ENCODE measurements around the gene SLC6A5.
A peak's percentile ranks its signal among the peaks of the same experiment; 100 is the strongest.

The SLC6A5 gene

GRCh38 chr11:20658135-20658534 is 58.7 kb downstream of the SLC6A5 start:
- Histone ChIP-seq H3K9ac (ENCODE audit: low read depth, low read length) (no peak overlapping the region), H3K9me3 (ENCODE audit: insufficient read depth, low read length, severe bottlenecking) (no peaks in the 10 kb centered on the region), H3K4me3 (ENCODE audit: low read depth in 1 of 2, low read length in 2 of 2) (no peak overlapping the region), H2AFZ (ENCODE audit: low read depth, low read length) (no peak overlapping the region), H3K4me1 (ENCODE audit: insufficient read depth, low read length) (no peaks in the 10 kb centered on the region), H3K79me2 (ENCODE audit: insufficient read depth, low read length) (no peaks in the 10 kb centered on the region), H3K27ac (ENCODE audit: low read length) (no peak overlapping the region), H3K36me3 (ENCODE audit: insufficient read depth, low read length) (no peaks in the 10 kb centered on the region), H4K20me1 (ENCODE audit: insufficient read depth, low read length) (no peaks in the 10 kb centered on the region), H3K27me3 (ENCODE audit: insufficient read depth, low read length, poor library complexity) (peaks cover 3% of the 10 kb centered on the region), H3K4me2 (ENCODE audit: insufficient read depth, low read length) (no peak overlapping the region)
- TF ChIP-seq EZH2 (IDR thresholded peaks at IDR 0.05; ENCODE audit: borderline replicate concordance, low read depth, low read length, severe bottlenecking) (no peak), CTCF (IDR thresholded peaks at IDR 0.05; ENCODE audit: borderline replicate concordance, extremely low read depth, low read length, poor library complexity, severe bottlenecking) (no peak)
- ATAC-seq (ENCODE audit: insufficient read depth, low read depth) (no peak), DNase-seq (no peak)

GRCh38 chr11:20661445-20661844 is 62.0 kb downstream of the SLC6A5 start:
- no peak overlapping the region for H3K4me3 ChIP-seq (ENCODE audit: low read depth in 1 of 2, low read length in 2 of 2)
- H3K4me2 ChIP-seq (ENCODE audit: insufficient read depth, low read length), result no peak overlapping the region
- H3K9me3 ChIP-seq (ENCODE audit: insufficient read depth, low read length, severe bottlenecking), result no peaks in the 10 kb centered on the region
- ATAC-seq (ENCODE audit: insufficient read depth, low read depth) (peak; percentile 69), DNase-seq (peak; percentile 13)
- peaks cover 3% of the 10 kb centered on the region for H3K27me3 ChIP-seq (ENCODE audit: insufficient read depth, low read length, poor library complexity)
- TF ChIP-seq CTCF (IDR thresholded peaks at IDR 0.05; ENCODE audit: borderline replicate concordance, extremely low read depth, low read length, poor library complexity, severe bottlenecking) (no peak), EZH2 (IDR thresholded peaks at IDR 0.05; ENCODE audit: borderline replicate concordance, low read depth, low read length, severe bottlenecking) (no peak)
- no peak overlapping the region for H3K27ac ChIP-seq (ENCODE audit: low read length)
- no peaks in the 10 kb centered on the region for H3K36me3 ChIP-seq (ENCODE audit: insufficient read depth, low read length)
- no peaks in the 10 kb centered on the region for H3K79me2 ChIP-seq (ENCODE audit: insufficient read depth, low read length)
- no peaks in the 10 kb centered on the region for H3K4me1 ChIP-seq (ENCODE audit: insufficient read depth, low read length)
- H4K20me1 ChIP-seq (ENCODE audit: insufficient read depth, low read length), result no peaks in the 10 kb centered on the region
- H3K9ac ChIP-seq (ENCODE audit: low read depth, low read length), result no peak overlapping the region
- no peak overlapping the region for H2AFZ ChIP-seq (ENCODE audit: low read depth, low read length)

DNA sequence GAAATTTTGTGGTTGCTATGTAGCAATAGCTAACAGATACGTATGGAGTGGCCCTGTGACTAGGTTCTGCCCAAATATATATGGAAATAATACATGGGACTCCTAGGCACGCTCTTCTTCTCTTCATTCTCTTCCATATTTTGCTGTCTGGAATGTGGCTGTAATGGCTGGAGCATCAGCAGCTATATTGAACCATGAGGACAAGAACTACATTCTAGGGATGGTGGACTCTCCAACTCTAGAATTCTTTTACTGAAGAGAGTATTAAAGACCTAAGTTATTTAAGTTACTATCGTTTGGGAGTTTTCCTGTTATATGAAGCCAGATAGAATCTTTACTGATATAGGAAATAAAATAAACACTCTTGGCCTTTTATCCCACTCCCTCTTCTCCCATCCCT is 62.4 kb downstream of the SLC6A5 start:
- no peak for DNase-seq
- no peak for TF ChIP-seq CTCF (IDR thresholded peaks at IDR 0.05; ENCODE audit: borderline replicate concordance, extremely low read depth, low read length, poor library complexity, severe bottlenecking)
- TF ChIP-seq EZH2 (IDR thresholded peaks at IDR 0.05; ENCODE audit: borderline replicate concordance, low read depth, low read length, severe bottlenecking), result no peak
- H2AFZ ChIP-seq (ENCODE audit: low read depth, low read length), result no peak overlapping the region
- H3K79me2 ChIP-seq (ENCODE audit: insufficient read depth, low read length), result no peaks in the 10 kb centered on the region
- H3K27me3 ChIP-seq (ENCODE audit: insufficient read depth, low read length, poor library complexity), result peaks cover 3% of the 10 kb centered on the region
- H3K4me2 ChIP-seq (ENCODE audit: insufficient read depth, low read length), result no peak overlapping the region
- H3K4me3 ChIP-seq (ENCODE audit: low read depth in 1 of 2, low read length in 2 of 2), result no peak overlapping the region
- no peaks in the 10 kb centered on the region for H4K20me1 ChIP-seq (ENCODE audit: insufficient read depth, low read length)
- H3K36me3 ChIP-seq (ENCODE audit: insufficient read depth, low read length), result no peaks in the 10 kb centered on the region
- no peaks in the 10 kb centered on the region for H3K4me1 ChIP-seq (ENCODE audit: insufficient read depth, low read length)
- H3K9me3 ChIP-seq (ENCODE audit: insufficient read depth, low read length, severe bottlenecking), result no peaks in the 10 kb centered on the region
- H3K27ac ChIP-seq (ENCODE audit: low read length), result no peak overlapping the region
- no peak overlapping the region for H3K9ac ChIP-seq (ENCODE audit: low read depth, low read length)
- no peak for ATAC-seq (ENCODE audit: insufficient read depth, low read depth)
